ENCODE results near the gene CCDC12.

CCDC12 gene

DNA sequence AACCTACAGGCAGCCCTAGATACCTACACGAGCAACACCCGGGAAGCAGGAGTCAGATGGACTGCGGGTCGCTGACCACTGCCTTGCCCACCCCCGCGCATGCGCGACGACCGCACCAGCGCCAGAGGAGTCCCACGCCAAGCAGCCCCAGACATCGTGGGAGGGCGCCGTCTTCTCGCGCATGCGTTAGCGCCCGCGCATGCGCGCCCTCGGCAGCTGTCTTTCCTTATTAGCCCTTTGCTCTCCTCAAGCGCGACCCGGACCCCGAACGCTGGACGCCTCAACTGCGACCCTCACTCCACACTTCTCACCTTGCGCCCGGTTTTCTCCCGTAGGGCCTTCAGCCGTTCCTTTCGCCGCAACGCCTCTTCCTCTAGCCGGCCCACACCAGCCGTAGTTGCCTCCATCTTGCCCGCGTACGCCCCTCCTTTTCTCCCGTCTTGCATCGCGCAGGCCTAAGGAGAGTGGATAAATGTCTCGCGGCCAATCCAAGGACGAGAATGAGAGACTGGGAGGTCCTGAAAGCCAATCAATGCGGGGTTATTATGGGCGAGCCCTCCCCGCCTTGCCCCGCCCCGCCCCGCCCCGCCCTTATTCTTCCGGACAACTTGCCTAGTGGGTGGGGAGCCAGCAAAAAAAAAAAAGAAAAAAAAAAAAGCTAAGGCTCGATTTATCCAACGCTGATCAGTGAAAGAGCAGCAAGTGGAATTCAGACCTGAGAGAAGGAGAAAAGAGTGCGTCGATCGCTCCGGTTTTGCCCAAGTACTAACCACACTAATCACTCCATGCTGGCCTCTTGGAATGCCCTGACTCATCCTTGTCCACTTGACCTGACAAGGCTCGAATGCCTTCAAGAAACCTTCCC, at the start of gene CCDC12:
CCDC12 (minus strand) TSS at position 420 of the 865 bp plus-strand sequence; CDS start at position 407, 13 bp downstream.
- peak; percentile 90 for DNase-seq (ENCODE audit: low read depth)

DNA sequence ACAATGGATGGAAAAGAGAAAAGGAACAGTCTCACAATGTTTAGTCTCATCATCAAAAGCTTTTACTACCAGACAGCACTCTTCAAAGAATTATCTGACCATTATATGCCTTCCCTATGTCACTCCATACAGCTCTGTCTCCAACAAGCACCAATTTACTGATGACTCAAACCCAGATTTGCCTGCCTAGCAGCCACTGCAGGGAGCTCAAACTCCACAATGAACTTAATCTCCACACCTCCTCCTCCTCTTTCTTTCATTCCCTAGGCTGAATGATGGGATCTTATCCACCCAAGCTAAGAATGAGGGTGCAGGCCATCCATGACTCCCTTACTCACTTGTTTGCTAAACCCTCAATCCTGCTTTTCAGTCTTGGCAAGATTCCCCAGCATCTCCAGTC, 48.4 kb upstream of the CCDC12 start:
- DNase-seq (ENCODE audit: low read depth) = no peak

DNA sequence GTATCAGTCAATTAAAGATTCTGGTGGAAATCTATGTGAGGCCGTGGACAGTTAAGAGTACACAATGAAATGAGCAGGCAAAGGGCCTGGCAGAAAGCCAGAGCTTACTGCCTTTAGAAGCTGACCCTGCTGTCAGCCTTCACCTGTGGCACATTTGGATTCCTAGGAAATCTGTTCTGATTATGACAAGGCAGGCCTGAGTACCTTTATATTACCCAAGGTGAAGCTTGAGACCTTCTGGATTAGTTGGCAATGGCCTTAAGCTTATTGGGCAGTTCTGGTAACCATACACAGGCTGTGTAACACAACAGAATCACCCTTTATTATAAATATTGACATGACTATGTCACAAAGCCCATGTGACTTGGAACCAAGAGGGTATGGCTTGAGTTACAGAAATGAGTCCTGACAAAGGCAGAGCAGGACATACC, 46.1 kb upstream of the CCDC12 start:
- DNase-seq (ENCODE audit: low read depth) = no peak

DNA sequence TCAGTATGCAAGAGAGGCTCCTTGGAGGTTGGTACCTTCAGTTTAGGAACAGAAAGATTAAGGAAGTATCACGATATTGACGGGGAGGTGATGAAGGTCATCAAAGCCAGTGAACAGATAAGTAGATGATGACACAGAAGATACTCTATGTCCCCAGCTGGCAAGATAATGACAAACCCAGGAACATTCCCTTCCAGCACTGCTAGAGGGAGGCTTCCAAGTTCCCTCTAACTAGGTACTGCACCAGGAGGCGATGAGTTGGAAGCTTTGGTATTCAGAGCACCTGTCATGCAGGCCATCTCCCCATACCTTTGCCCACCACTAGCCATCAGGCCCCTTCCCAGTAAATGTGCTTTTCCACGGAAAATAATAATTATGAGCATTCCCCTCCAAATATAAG, 43.8 kb upstream of the CCDC12 start:
- no peak for DNase-seq (ENCODE audit: low read depth)

DNA sequence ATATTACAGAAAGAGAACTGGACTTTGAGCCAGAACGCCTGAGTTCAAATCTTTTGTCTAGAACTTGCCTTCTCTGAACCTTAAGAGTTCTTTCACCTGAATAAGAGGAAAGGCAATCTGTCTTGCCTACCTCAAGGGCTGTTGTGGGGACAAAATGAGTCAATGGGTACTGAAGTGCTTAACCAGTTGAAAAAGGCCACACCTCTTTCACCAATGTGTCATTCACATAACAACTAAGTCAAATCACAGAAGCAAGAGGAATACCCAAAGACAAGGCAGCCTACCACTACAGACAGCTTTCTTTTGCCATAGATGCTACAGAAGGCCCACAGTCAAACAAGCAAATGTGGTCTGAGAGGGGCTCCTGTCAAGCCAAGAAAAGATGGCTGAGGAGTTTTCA, 42.7 kb upstream of the CCDC12 start:
- DNase-seq (ENCODE audit: low read depth) = no peak

DNA sequence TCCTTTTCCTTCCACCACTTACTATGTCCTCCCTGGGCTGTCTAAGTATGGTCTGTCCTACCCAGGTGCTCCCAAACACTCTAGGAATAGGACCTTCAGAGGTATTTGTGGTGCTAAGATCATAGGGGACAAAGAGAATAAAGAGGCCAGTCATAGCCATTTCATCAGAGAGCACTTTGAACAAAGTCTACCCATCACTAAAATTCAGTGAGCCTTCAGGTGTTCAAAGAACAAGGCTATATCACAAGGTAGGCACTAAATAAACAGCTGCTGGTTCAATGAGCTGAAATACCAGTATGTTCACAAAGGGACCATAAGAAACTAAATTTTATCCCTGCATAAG, 41.7 kb upstream of the CCDC12 start:
- no peak for DNase-seq (ENCODE audit: low read depth)

DNA sequence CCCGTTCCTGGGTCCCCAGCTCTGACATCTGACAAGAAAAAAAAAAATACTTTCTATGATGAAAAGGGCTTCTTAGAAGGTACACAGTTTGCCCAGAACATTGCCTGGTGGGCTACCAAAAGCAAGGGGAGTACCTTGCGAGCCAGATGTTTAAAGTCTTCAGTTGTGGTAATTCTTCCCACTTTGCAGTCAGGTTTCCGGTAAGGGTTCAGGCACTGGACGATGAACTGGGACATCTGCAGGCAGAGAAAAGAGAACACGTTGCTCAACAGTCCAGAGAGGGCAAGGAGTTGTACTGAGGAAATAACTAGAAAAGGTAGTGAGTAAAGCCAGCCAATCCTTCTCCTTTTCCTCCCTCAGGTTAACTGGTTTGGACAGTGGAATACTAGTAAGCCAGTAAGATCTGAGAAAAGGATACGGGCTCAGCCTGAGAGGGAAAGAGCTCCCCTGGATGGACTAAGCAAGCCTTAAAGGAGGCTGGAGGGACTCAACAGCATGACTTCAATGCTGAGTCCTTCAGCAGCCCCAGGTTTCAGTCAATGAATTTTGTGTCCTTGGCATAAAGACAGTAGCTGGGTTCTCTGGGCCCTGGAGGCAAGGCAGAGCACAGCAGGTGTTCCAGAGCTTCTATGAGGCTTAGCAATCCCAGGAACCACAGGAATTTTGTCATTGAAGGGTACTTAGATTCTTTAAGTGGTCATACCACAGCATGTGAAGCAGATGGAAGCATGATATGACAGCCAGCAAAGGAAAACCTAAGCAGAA, 41.1 kb upstream of the CCDC12 start:
- DNase-seq (ENCODE audit: low read depth) = no peak

DNA sequence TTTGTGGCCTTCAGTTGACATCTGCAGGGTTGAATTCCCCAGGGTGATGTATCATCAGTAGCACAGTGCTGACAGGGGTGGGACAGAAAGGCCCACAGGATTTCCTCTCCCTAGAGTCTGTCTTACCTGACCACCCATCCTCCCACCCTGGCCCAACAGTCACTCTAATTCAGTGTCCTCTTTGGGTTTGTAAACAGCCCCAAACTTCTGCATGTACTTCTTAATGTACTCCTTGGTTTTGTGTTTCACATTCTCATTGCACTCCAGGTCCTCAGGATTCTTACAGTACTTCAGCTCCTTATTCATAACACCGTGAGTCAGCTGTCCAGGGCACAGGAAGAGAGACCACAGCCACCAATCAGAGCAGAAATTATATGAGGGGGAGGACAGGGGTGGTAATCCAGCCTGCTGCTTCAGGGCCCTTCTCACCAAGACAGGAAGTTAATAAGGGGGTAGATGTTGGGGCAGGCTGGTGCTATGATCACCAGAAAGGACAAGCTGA, 40.4 kb upstream of the CCDC12 start:
- DNase-seq (ENCODE audit: low read depth) = no peak

DNA sequence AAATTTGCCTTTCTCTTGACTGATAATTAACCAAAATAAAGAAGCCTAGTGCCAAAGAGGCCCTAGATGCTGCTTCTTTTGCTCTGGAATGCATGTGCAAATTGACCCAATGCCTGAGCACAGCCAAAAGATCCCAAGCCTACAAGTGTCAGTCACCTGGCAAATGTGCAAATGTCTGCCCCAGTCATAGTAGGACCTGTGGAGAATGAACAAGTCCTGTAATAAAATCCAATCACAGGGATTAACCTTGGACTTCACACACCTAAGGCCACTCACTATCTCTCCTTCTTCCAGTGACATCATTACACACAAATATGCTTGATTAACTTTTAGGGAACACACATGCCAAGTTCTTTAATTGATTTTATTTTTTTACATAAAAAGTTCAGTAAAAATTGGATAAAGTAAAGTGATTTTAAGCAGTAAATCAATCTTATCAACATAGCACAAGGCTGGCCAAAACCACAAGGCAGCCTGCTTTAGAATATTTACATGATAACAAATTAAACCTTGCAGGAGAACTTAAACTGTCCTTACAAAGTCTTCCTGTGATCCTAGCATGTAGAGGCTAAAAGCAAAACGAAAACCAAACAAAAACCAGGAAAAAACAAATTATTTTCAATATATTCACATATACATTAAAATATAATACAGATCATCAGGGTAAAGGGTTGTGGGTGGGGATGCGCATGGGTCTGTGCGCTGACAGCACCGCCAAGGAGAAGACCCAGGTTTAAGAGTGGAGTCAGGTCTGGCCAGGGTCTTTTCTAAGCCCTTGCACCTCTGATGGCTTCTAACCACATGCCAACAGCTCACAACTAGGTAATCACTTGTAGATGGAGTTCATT, 39.8 kb upstream of the CCDC12 start:
- DNase-seq (ENCODE audit: low read depth) = no peak

DNA sequence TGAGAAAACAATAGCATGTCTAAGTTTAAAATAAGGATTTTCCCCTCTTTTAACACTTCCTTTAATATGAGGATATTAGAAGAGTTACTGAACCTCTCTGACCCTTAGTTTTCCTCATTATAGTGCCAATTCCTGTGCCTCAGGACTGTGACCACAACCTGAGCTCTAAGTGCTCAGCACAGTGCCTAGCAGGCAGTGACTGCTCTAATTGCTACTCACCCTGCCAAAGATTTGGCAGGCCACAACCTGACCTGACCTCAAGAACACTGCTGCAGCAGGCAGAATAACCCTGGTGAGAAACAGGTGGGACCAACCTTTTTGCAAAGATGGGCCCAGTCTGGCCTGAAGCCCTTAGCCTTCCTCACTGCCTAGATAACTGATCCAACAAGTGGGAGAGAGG, 38.6 kb upstream of the CCDC12 start:
- DNase-seq (ENCODE audit: low read depth) = no peak

DNA sequence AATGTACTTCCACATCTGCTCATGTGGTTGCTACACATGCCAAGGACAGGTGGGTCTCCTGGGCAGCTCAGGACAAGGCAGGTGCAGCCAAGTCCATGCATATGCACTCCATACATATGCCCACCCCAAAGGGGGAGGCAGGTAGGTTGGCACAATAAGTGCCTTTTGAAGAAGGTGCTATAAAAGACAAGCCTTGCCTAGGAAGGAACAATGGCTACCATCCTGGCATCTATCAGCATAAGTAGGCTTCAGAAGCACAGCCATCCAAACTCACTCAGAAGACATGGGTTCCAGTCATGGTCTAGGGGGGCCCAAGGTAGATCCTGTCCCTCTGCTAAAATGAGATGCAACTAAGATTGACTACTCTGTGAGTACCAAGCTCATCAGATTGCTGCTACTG, 37.5 kb upstream of the CCDC12 start:
- no peak for DNase-seq (ENCODE audit: low read depth)

DNA sequence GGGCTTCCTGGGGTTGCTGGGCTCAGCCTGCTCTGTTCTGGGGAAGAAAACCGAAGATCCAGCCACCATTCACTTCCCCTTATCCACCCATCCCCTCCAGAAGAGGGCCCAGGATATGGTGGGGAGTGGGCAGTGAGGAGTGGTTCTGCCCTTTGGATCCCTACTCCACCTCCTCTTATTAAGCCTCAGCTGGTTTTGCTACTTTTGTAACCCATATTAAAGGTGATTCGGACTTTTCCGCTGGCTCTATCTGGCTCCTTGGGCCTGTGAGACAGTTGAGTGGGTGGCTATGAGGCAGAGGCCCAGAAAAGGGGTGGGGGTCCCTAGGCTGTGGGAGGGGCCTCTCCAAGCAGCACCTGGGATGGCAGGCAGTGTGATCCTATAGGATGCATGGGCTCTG, 36.7 kb upstream of the CCDC12 start:
- DNase-seq (ENCODE audit: low read depth) = no peak

DNA sequence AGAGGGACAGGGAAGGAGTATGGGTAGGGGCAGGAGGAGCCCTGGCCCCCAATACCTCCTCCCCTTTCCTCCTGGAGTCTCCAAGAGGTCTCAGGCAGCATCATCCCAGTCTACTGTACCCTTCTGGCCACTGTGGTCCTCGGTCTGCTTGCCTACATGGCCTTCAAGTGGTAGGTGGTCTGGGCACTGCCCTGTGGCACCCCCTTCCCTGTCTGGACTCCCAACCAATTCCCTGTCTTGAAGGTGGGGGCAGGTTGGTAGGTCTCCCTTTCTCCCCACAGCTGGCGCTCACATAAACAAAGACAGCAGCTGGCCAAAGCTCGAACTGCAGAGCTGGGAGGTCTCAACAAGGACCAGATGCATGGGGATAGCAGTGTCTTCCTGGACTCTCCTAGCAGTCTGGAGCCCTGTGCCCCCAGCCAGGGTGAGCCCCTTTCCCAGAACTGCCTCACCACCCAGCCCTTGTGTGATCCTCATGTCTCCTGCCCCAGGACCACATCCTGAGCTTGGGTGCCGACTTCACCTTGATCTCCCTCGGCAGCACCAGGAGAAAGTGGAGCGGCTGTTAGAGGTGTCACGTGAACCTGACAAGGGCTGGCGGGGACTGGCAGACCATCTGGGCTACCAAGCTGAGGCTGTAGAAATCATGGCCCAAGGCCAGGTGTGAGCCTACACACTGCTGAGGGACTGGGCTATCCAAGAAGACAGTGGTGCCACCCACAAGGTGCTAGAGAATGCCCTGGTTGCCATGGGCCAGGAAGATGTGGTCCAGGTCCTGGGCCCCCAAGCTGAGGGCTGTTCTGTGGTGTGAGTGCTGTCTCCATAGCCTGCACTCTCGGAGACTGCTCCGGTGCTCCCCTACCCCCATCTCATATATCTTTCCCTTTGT, 36.0 kb upstream of the CCDC12 start:
- DNase-seq (ENCODE audit: low read depth) = no peak

DNA sequence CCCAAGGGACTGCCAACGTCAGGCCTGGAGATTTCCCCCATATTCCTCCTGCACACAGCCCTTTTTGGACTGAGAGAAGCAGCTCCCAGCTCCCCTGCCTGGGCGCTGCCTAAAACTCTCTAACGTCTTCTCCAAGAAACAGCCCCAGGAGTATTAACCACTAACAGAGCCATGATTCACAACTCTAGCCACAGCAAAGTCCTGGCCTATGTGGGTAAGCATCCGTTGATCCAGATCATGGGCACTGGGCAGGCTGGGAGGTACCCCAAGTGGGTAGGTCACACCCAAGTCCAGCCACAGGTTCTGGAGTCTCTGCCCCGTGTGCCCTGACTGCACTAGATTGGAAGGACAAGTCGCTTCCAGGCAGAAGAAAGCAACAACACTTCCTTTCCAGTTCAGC, 34.8 kb upstream of the CCDC12 start:
- DNase-seq (ENCODE audit: low read depth) = no peak

DNA sequence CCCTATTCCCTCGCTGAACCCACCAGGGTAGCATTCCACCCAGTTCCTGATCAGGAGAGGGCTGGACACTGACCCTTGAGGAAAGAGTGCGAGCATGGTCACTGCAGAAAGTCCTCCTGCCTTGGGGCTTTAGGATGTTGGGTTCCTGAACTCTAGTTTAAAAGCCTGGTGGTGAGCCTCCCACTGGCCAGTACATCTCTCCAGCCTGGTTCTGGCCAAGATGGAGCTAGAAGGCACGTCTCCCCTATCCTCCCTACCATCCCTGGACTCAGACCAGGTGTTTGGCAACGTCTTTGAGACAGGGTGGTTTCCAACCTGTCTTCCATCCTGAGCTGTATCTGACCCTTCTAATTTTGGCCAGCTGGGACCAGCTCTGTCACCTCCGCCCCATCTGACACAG, 34.4 kb upstream of the CCDC12 start:
- DNase-seq (ENCODE audit: low read depth) = no peak

DNA sequence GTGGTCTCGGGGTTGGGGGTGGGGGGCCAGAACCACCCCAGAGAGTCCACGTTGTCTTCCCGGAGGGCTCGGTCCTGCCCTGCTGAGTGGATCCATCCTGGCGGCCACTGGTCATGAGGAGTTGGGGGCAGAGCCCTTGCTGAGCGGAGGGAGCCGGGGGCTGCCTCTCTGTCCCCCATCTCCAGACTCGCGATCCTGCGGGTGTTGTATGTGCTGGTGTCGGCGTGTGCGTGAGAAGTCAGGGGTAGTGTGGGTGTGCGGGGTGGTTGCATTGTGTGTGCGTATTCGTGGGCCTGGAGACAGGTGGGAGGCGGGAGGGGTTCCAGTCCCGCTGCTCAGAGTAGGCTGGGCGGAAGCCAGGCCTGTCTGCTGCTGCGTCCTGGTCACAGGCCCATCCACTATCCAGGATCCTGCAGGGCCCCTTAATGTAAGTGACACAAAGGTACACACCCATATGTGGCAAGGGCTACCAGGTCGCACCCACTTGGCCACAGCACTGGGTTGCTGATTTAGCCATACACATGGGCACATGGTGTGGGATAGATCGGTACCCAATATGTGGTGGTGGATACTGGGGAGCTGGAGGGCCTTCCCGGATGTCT, 33.7 kb upstream of the CCDC12 start:
- no peak for DNase-seq (ENCODE audit: low read depth)

DNA sequence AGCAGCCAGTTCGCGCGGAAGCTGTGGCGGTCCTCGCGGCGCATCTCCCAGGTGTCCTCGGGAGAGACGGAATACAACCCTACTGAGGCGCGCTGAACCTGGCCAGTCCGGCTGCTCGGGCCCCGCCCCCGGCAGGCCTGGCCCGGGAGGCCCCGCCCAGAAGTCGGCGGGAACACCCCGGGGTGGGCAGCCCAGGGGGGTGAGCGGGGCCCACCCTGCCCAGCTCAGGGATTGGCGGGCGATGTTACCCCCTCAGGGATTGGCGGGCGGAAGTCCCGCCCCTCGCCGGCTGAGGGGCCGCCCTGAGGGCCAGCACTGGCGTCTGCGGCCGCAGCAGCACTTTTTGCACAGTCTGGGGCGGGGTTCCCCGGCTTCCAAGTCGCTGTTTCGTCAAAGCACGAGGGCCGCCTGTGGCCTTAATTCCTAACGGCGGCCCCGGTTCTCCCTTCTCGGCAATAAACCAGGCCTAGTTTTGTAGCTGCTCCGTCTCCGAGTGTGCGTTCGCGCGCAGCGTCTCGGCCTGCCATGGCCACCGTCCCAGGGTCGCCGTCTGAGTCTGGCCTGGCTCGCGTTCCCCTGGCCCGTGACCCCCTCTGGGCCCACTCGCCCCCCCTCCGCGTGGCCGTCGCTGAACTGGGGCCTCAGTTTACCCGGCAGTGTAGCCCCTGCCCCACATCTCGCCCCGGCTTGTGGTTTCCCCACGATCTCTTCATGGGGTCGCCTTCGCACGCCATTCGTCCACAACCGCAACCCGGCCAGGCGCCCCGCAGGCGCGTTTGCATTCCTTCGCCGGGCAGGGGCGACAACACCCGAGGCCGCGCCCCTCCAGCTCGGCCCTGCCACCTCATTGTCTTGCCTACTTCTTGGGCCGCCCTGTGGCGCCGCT, 32.9 kb upstream of the CCDC12 start:
- DNase-seq (ENCODE audit: low read depth) = peak; percentile 67

DNA sequence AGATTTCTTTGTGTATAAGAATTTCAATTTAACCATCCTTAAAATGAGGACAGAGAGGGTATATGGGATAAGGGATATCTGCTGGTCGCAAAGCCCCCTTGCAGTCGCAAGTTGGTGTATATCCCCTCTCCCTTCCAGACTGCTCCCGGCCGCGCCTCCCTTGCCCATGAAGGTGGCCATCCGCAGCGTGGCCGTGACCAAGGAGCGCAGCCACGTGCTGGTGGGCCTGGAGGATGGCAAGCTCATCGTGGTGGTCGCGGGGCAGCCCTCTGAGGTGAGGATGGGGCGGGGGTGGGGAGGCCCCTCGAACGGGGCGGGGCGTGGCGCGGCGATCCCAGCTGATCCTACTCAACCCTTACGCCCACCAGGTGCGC, 32.3 kb upstream of the CCDC12 start:
- no peak for DNase-seq (ENCODE audit: low read depth)

DNA sequence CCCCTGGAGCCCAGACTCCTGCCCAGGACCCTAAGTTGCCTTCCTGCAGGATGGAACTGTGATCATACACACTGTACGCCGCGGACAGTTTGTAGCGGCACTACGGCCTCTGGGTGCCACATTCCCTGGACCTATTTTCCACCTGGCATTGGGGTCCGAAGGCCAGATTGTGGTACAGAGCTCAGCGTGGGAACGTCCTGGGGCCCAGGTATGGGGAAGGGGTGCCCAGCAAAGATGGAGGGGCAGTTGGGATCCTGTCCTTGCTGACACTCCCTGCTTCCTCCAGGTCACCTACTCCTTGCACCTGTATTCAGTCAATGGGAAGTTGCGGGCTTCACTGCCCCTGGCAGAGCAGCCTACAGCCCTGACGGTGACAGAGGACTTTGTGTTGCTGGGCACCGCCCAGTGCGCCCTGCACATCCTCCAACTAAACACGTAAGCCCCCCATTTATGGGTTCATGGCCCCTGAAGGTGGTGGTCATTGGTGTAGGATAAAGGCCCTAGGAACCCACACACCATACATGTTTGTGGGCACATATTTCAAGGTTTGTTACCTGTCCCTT, 31.8 kb upstream of the CCDC12 start:
- DNase-seq (ENCODE audit: low read depth) = no peak
